Right hindlimb (tissue), 1 donor: ENCODE data around the gene MCUR1.
"Not testable (repeated sequence)": the region's sequence is repeated elsewhere in the genome, so short reads cannot be mapped to it uniquely, and the experiment has no call there.

Experiments
- DNase-seq: peaks from one replicate; pipeline ENCODE4 v3.0.0-alpha.2; 2018

Gene MCUR1

DNA sequence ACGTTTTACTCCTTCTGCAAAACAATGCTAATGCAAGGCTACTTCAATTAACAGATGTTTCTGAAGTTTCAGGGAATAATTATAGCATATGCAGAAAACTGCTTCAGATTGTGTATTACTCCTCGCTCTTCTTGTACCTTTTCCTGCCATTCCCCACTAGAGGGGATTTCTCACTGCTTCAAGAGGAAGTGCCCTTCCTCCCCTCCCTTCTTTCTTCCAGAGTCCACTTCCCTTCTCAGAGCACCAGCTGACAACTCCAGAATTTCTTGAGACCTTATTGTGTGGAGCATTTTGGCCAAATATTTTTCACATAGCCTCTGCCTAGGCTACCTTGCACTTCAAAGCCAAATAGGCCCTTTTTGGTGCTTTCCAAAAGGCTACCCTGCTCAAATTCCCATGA, 12.7 kb upstream of the MCUR1 start:
- no peak for DNase-seq

DNA sequence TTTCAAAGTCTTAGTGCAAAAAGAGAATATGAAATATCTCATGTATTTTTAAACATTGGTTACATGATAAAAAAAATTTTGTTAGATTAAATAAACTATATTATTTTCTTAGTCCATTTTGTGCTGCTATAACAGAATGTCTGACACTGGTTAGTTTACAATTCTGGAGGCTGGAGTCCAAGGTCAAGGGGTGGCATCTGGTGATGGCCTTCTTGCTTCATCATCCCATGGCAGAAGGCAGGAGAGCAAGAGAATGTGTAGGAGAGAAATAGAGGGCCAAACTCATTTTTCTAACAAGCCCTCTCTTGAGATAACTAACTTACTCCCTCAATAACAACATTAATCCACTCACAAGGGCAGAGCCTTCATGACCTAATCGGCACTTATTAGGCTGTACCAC, 11.5 kb upstream of the MCUR1 start:
- no peak for DNase-seq

DNA sequence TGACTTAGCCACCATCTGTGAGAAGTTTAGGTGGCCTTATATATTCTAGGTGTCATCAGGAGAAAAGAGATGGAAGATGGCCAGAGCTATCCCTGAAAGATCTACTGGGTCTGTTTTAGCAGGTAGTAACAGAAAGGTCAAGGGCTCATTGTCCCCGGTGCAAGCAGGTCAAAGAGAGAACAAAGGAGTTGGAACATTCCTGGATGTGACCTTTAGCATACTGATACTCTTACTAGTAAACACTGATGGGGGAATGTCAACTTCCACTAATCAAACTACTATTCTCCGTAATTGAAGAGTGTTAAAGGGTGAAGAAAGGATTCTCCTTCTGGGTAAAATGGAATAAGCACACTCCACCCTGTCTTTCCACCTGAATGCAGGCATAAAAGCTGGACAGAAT, 4.0 kb upstream of the MCUR1 start:
- DNase-seq, result no peak

DNA sequence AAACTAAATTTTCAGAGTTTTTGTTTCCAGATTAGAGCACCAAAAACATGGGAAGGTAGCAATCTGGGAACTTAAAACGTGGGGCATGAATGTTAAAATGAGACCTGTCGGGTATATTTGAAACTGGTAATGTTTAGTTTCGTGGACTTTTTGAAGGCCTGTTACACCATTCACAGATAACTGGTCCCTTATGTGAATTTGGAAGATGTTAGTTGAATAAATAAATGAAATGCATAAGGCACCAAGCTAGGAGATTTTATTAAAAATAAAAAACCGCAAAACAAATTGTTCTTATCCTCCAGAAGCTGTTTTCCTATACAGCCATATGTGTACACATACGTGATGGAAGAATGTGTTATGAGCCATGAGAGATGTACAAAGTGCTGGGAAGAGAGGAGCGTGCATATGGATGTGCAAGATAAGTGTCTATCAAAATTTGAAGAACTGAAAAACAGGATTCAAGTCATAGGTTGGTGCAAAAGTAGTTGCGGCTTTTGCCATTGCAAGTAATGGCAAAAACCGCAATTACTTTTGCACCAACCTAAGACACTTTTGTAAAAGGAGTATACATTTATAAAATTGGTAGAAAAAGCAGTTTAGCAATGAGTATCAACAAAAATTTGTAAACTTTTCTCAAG, 700 bp upstream of the MCUR1 start:
- DNase-seq, result no peak

DNA sequence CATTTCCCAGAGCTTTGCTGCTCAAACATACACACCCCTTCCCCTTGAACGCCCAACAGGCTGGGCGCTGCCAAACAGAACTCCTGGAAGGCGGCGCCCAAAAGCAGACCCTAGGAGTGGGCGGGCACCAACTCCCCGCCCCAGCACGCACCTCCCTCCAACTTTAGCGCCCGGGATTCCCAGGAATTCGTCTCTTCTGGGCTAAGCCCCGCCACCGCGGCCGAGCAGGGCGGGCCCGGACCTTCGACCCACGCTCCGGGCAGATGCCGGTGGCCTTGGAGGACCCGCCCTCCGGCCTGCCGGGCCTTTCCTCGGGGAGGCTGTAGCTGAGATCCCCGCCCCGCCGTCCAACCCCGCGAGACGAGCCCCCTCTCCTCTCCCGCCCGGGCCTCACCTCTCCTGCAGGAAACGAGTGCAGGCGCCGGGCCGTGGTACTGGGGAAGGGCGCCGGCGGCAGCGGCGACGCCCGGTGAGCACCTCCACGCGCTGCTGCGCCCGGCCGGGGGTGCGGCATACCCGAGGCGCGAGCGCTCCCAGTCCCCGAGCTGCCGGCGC, 659 bp downstream of the MCUR1 start:
- peak; percentile 86 for DNase-seq

DNA sequence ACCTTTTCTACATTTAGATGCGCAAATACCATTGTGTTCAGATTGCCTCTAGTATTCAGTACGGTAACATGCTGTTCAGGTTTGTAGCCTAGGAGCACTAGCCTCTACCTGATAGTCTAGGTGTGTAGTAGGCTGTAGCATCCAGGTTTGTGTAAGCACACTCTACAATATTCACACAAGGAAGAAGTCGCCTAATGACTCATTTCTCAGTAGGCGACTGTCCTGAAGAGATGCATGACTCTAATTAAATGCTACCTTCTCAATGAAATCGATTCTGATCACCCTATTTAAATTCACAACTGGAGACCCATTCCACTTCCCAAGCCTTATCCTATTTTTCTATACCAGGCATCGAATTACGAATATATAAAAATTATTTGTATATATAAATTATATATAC, 1.3 kb downstream of the MCUR1 start:
- no peak for DNase-seq

DNA sequence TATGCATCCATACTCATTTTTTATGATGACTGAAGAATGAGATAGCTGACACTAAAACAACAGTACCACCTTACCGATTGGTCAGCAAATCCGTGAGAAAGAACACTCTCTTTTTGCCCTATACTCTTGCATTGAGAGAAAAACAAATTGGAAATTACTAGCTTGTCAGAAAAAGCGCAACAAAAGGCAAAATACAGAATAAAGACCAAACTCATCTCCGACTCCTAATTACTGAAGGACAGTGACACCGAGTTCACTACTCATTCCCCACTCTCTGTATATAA, 2.1 kb downstream of the MCUR1 start:
- no peak for DNase-seq

DNA sequence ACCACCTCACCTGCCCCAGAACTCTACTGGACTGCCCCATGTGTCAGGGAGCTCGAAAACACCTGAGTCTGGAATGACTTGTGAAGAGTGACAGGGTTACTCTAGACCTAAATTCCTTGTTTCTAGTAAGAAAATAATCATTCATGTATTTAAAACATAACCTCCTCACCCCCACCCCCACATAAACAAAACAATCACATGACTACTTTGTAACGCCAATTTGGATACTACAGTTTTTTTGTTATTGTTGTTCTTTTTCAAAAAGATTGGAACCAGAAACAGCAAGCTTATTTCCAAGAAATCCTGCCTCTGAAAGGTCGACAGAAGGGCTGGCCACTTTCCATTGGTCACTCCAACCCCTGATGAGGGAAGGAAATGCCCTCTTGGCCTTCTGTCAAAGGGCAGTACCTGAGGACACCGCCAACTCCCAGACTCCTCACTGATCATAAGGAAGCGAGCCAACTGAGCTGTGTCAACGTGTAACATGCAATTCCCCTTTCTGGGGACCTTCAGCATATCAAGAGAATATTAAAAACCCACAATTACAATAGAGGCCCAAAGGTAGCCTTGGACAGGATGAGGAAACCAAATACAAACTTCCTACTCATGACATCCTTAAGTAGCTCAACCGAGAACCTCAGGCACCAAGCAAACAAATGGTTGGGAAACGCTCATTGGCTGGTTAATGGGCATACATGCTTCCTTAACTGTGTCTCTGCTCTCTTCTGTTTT, 2.6 kb downstream of the MCUR1 start:
- DNase-seq, result no peak

DNA sequence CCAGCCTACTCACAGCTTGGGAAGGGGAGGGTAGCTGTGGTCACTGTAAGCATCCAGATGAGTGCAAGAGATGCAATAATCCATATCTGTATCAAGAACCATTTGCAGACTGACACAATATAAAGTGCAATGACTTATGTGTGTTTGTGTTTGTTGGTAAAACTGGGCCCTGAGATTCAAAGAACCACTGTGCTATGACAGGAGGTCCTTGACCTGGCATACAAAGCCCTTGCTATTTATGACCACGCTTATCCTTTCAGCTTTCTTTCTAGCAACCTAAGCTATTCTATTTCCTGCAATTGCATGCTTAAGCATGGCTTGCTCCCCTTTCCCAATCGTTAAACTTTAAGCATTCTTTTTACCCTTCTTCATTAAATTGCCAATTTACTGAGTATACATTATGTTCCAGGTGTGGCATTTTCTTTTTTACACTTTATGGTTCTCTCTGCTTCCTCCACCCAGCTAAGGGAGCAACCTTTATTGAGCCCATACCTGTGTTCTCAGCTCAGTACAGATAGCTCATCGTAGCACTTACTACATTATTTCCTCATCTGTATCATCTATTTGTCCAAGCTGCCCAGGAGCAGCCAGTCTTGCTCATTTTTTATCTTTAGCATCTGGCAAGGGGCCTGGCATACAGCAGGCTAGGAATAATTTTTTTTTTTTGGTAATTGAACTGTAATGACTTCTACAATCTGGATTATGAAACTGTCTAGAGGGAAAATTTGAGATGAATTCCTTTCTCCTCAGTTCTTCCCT, 3.5 kb downstream of the MCUR1 start:
- no peak for DNase-seq

DNA sequence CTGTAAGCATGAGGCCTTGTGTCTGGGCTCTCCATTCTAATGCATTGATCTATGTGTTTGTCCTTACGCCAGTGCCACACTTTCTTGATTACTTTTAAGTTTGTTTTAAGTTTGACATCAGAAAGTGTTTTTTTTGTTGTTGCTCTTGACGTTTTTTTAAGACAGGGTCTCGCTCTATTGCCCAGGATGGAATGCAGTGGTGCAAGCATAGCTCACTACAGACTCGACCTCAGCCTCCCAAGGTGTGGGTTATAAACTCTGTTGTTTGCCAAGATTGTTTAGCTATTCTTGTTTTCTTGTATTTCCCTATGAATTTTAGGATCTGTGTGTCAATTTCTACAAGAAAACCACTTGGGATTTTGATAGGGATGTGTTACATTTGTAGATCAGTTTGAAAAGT, 5.6 kb downstream of the MCUR1 start:
- DNase-seq, result no peak

DNA sequence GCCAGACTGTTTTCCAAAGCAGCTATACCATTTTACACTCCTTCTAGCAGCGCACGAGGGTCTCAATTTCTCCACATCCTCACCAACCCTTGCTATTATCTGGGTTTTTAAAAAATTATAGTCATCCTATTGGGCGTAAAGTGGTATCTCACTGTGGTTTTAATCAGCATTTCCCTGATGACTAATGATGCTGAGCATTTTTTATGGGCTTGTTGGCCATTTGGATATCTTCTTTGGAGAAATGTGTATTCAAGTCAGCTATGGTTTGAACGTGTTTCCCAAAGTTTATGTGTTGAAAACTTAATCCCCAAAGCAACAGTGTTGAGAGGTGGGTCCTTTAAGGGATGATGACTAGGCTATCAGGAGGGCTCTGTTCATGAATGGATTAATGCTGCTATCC, 6.7 kb downstream of the MCUR1 start:
- DNase-seq, result no peak

DNA sequence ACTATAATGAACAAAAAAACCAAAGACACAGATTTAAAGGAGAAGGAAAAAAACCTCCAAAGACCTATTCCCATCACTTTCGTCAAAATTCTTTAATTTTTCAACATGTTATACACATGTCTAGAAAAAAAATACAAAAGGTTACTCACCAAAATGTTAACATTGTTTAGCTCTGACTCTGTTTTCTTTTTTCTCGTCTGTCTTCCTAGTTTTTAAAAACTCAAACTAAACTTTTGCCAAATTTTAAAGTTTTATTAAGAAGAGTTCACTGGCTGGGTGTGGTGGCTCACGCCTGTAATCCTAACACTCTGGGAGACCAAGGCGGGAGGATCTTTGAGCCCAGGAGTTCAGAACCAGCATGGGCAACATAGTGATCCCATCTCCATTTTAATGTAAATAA, 10.8 kb downstream of the MCUR1 start:
- DNase-seq, result no peak

DNA sequence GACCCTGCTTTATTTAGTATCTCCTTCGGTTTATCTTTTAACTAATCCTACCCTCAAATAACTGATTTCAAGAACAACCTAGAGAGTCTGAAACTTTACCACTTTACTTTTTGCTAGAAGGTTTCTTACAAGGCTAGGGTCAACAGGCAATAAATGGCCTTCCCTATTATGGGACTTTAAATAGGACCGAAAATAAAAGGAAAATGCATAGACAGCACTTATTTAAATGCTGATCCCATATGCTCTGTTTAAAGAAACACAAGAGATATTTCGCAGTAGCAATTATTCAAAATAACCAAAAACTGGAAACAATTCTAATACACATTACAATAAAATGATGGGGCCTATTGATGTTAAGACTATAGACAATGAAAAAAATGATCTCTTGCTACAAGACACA, 13.7 kb downstream of the MCUR1 start:
- no peak for DNase-seq

DNA sequence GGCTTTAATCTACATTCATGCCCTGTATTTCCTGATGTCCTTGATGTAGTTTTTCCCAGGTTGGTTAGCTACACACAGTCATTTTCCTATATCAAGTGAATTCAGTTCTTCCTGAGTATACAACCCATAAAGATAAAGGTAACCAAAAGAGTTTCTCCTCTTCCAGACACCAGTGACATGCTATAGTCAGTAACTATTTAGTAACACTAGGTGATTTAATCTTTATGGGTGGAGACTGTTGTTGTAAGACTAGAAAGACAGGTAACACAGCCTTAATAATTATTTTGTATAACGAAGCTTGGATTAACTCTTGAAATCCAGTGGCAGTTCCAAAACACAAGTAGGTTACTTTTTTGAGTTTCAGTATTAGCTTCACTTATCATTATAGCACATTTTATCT, 17.6 kb downstream of the MCUR1 start:
- DNase-seq, result no peak

DNA sequence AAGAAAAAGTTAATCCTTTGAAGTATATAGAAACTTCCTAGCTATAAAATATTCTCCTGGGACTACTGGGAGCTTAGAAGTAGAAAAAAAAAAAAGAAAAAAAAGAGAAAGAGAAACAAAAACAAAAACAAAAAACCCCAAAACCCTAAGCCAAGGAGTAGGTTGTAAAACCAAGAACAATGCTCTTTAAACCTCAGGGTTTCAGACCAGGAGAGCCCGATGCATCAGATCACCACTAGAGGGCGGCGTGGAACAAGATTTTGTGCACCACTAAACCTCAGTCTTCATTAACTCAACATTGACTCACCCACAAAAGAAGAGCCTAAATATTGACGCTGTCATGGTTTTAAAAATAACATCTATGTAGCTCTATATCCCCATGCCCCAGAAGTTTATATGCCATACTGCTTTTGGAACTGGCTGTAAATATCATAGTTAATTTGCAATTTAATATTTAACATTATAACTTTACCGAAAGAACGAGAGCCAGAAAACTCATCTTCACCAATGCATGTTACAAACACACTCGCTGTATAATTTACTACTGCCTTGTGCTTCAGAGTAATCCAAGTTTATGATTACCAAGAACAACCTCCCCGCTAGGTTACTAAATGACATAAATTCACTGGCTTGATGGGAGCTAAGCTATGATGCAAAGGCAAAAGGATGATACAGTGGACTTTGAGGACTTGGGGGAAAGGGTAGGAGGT, 19.2 kb downstream of the MCUR1 start:
- peak; percentile 85 for DNase-seq

DNA sequence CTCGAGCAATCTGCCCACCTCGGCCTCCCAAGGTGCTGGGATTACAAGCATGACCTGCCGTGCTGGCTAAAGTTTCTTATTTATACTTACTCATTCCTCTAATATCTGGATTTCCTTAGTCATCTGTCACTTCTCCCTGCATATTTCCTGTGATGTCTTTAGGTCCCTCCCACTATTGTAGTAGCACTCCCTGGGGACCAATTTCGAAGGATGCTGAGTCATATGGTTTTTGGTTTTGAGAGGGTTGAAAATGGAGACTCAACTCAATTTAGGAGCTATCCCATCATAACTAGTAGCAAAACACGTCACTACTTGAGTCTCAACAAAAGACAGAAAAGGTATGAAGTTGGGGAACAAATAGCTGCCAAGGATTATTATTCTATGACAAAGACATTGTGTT, 20.2 kb downstream of the MCUR1 start:
- no peak for DNase-seq

DNA sequence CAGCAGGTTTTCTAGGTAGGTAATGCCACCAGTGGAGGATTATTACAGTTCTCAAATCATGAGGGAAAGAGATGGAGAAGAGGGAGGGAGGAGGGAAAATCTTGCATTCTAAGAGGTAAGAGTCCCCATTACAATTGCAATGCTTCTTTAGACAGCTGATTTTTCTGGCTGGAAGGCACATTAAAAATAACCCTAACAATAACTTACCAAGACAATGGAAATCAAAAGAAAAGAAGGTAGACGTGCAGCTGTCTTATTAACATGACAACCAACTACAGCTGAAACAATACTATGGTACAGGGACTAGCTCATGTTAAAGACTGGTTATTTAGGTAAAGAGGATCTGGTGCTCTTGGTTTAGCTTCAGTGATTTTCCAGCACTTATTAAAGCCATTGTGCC, 24.6 kb downstream of the MCUR1 start:
- no peak for DNase-seq

DNA sequence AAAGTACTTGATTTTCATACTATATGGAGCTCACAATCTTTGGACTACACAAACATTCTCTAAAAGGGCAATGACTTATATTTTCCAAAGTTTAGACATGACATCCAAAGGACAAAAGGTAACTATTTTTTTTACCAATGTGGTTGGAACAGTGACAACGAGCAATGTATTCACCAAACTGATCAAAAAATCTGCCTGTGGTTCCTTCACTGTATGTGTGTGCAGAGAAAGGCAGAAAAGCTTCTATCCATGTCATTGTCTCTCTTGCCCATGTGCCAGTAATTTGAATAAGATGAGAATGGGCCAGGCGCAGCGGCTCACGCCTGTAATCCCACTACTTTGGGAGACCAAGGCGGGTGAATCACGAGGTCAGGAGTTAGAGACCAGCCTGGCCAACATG, 25.5 kb downstream of the MCUR1 start:
- DNase-seq, result no peak

DNA sequence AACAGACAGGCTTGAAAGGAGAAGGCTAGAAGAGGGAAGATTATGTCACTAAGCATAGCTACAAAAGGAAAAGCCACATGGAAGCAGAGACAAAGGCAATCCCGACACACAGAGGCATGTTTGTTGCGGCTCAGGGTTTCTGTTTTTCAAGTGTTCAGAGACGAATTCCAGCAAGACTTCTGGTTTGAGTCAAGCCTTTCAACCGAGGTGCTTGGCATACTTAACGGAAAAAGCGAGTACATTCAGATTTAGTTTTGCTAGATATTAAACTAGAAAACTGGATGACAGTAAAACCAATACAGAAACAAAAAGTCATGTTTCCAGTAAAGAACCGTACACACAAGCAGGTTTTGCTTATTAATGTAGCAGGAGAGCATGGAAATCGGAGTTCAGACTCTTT, 27.2 kb downstream of the MCUR1 start:
- peak; percentile 62 for DNase-seq

DNA sequence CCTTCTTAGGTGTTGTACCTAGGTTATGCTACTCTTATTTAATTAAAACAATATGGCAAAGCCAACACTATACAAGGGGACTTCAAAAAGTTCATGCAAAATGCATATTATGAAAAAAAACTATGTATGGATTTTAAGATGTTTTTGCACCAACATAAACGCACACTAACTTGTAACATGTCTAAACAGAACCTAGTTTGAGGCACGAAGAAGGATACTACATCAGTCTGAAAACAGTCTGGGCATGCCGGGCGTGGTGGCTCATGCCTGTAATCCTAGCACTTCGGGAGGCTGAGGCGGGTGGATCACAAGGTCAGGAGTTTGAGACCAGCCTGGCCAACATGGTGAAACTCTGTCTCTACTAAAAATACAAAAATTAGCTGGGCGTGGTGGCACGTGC, 34.2 kb downstream of the MCUR1 start:
- not testable (repeated sequence) for DNase-seq

DNA sequence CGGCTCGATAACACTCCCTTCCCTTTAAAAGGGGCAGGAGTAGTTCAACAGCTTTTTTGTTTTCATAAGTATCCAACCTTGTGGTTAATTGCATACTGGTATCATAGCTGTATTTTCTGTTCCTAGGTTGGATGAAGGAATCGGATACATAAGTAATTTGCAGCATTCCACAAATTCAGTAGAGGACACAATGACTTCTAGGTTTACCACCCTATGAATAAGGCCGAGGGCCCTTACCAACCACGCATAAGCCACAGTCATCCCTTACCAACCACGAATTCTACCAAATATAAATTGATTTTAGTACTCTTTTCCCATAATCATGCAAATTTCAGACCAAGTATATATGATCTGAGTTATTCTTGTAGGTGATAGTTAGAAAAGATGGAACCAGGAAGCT, 36.3 kb downstream of the MCUR1 start:
- DNase-seq, result no peak

DNA sequence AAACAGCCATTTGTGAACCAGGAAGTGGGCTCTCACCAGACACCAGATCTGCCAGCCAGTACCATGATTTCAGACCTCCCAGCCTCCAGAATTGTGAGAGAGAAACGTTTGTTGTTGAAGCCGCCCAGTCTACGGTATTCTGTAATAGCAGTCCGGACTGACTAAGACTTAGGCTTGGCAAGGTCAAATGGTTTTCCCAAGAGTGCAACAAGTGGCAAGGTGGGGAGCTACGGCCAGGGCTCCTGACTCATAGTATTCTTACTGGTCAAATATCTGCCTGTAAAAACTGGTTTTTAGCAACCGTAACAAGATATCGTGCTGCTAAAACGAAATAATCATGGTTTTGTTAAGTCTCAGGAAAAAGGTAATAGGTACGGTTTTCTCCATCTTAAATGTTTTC, 37.8 kb downstream of the MCUR1 start:
- DNase-seq, result no peak

DNA sequence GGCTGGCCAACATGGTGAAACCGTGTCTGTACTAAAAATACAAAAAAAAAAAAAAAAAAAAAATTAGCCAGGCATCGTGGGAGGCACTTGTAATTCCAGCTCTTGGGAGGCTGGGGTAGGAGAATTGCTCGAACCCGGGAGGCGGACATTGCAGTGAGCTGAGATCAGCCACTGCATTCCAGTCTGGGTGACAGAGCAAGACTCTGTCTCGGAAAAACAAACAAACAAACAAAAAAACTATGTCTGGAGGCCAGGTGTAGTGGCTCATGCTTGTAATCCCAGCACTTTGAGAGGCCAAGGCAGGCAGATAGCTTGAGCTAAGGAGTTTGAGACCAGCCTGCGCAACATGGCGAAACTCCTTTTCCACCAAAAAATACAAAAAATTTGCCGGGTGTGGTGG, 38.9 kb downstream of the MCUR1 start:
- not testable (repeated sequence) for DNase-seq
